Measurements from ENCODE around the gene HYAL2. TPM values are rescaled to one million over a fixed set of nuclear protein-coding genes. Genes with fewer than 3 reads are reported as not detected.
"Not testable (repeated sequence)": the region's sequence is repeated elsewhere in the genome, so short reads cannot be mapped to it uniquely, and the experiment has no call there.

HYAL2 gene
- polyA plus RNA-seq, 6 donors from 2014 or later, result 0.59 to 5.9 (median 3.4) TPM; not detected in 1

- H3K4me3 Mint-ChIP-seq, result peak overlapping the region; percentile 87 to 95 (median 88)
- H3K36me3 Mint-ChIP-seq, result no peaks in the 10 kb centered on the region
- peak overlapping the region; percentile 92 to 98 (median 96) for H3K27ac Mint-ChIP-seq
- peak; percentile 81 to 84 for ATAC-seq (ENCODE audit: low read depth in 2 of 2)
- H3K9me3 Mint-ChIP-seq, result no peaks in the 10 kb centered on the region
- no peaks in the 10 kb centered on the region for H3K27me3 Mint-ChIP-seq
- DNase-seq, result peak; percentile 86
- peaks cover 31 to 47% (median 45%) of the 10 kb centered on the region in 3 donors for H3K4me1 Mint-ChIP-seq
Measured at GRCh38 chr3:50321336-50322114, 1.0 kb downstream of the HYAL2 start.

GRCh38 chr3:50320853-50321335 lies 1.7 kb downstream of the HYAL2 start:
- Mint-ChIP-seq H3K4me1 (peaks cover 34 to 47% (median 40%) of the 10 kb centered on the region in 3 donors), H3K4me3 (peak overlapping the region; percentile 82 to 97 (median 94)), H3K9me3 (no peaks in the 10 kb centered on the region), H3K27ac (peak overlapping the region in 4 of 6 donors; percentile 88 to 94 (median 92)), H3K36me3 (no peaks in the 10 kb centered on the region), H3K27me3 (no peaks in the 10 kb centered on the region)
- ATAC-seq (ENCODE audit: low read depth in 2 of 2) (peak; percentile 63 to 66), DNase-seq (no peak)

- ATAC-seq (ENCODE audit: low read depth in 2 of 2), result no peak
- no peak for DNase-seq
- Mint-ChIP-seq H3K4me1 (peaks cover 33 to 45% (median 34%) of the 10 kb centered on the region in 3 donors), H3K36me3 (no peaks in the 10 kb centered on the region), H3K9me3 (no peaks in the 10 kb centered on the region), H3K4me3 (peak overlapping the region; percentile 82 to 97 (median 94)), H3K27me3 (no peaks in the 10 kb centered on the region), H3K27ac (peak overlapping the region in 3 of 6 donors; percentile 54 to 92 (median 70))
Measured at GRCh38 chr3:50319894-50320625, 2.5 kb downstream of the HYAL2 start.

GRCh38 chr3:50319181-50319893 lies 3.2 kb downstream of the HYAL2 start:
- ATAC-seq (ENCODE audit: low read depth in 2 of 2), result no peak
- no peaks in the 10 kb centered on the region for H3K27me3 Mint-ChIP-seq
- peak overlapping the region in 2 of 6 donors; percentile 54 to 81 for H3K27ac Mint-ChIP-seq
- H3K36me3 Mint-ChIP-seq, result no peaks in the 10 kb centered on the region
- peaks cover 26 to 38% (median 27%) of the 10 kb centered on the region in 3 donors for H3K4me1 Mint-ChIP-seq
- DNase-seq, result no peak
- H3K9me3 Mint-ChIP-seq, result no peaks in the 10 kb centered on the region
- H3K4me3 Mint-ChIP-seq, result peak overlapping the region in 7 of 8 donors; percentile 10 to 97 (median 55)

GRCh38 chr3:50318615-50319014 lies 3.9 kb downstream of the HYAL2 start:
- Mint-ChIP-seq H3K27ac (no peak overlapping the region), H3K4me1 (peaks cover 26 to 40% (median 27%) of the 10 kb centered on the region in 3 donors), H3K9me3 (no peaks in the 10 kb centered on the region), H3K36me3 (no peaks in the 10 kb centered on the region), H3K4me3 (peak overlapping the region in 7 of 8 donors; percentile 12 to 97 (median 52)), H3K27me3 (no peaks in the 10 kb centered on the region)
- DNase-seq (no peak), ATAC-seq (ENCODE audit: low read depth in 2 of 2) (no peak)

GRCh38 chr3:50318163-50318562 lies 4.4 kb downstream of the HYAL2 start:
- Mint-ChIP-seq H3K27ac (no peak overlapping the region), H3K36me3 (no peaks in the 10 kb centered on the region), H3K27me3 (no peaks in the 10 kb centered on the region), H3K4me1 (peaks cover 26 to 36% (median 26%) of the 10 kb centered on the region in 3 donors), H3K9me3 (no peaks in the 10 kb centered on the region), H3K4me3 (peak overlapping the region in 1 of 8 donors; percentile 97)
- DNase-seq (no peak), ATAC-seq (ENCODE audit: low read depth in 2 of 2) (no peak)

- H3K36me3 Mint-ChIP-seq, result no peaks in the 10 kb centered on the region
- H3K4me1 Mint-ChIP-seq, result peaks cover 17 to 34% (median 26%) of the 10 kb centered on the region in 3 donors
- ATAC-seq (ENCODE audit: low read depth in 2 of 2), result no peak
- H3K4me3 Mint-ChIP-seq, result peak overlapping the region in 1 of 8 donors; percentile 65
- H3K27ac Mint-ChIP-seq, result no peak overlapping the region
- H3K27me3 Mint-ChIP-seq, result no peaks in the 10 kb centered on the region
- no peak for DNase-seq
- no peaks in the 10 kb centered on the region for H3K9me3 Mint-ChIP-seq
Measured at GRCh38 chr3:50317300-50317699, 5.2 kb downstream of the HYAL2 start.

- Mint-ChIP-seq H3K36me3 (no peaks in the 10 kb centered on the region), H3K27me3 (no peaks in the 10 kb centered on the region), H3K4me1 (peaks cover 16 to 34% (median 26%) of the 10 kb centered on the region in 3 donors), H3K27ac (peak overlapping the region in 1 of 6 donors; percentile 51), H3K4me3 (peak overlapping the region in 1 of 8 donors; percentile 77), H3K9me3 (no peaks in the 10 kb centered on the region)
- ATAC-seq (ENCODE audit: low read depth in 2 of 2), result no peak
- no peak for DNase-seq
Measured at GRCh38 chr3:50316657-50317242, 5.8 kb downstream of the HYAL2 start.

- no peak overlapping the region for H3K27ac Mint-ChIP-seq
- peaks cover 10 to 22% (median 17%) of the 10 kb centered on the region in 3 donors for H3K4me1 Mint-ChIP-seq
- no peaks in the 10 kb centered on the region for H3K36me3 Mint-ChIP-seq
- H3K9me3 Mint-ChIP-seq, result peaks cover 0 to 3% (median 0%) of the 10 kb centered on the region in 7 donors
- no peak for DNase-seq
- peak overlapping the region in 1 of 8 donors; percentile 9 for H3K4me3 Mint-ChIP-seq
- ATAC-seq (ENCODE audit: low read depth in 2 of 2), result no peak
- H3K27me3 Mint-ChIP-seq, result no peaks in the 10 kb centered on the region
Measured at GRCh38 chr3:50314816-50315215, 7.7 kb downstream of the HYAL2 start.

- Mint-ChIP-seq H3K27ac (peak overlapping the region in 1 of 6 donors; percentile 53), H3K9me3 (peaks cover 0 to 4% (median 0%) of the 10 kb centered on the region in 7 donors), H3K27me3 (no peaks in the 10 kb centered on the region), H3K36me3 (no peaks in the 10 kb centered on the region), H3K4me1 (peaks cover 10 to 18% (median 15%) of the 10 kb centered on the region in 3 donors), H3K4me3 (no peak overlapping the region)
- ATAC-seq (ENCODE audit: low read depth in 2 of 2) (no peak), DNase-seq (no peak)
Measured at GRCh38 chr3:50314342-50314741, 8.2 kb downstream of the HYAL2 start.

GRCh38 chr3:50312041-50312440 lies 10.5 kb downstream of the HYAL2 start:
- DNase-seq; H3K27ac Mint-ChIP-seq; H3K4me3 Mint-ChIP-seq; H3K27me3 Mint-ChIP-seq; H3K36me3 Mint-ChIP-seq; H3K4me1 Mint-ChIP-seq; ATAC-seq (ENCODE audit: low read depth in 2 of 2); H3K9me3 Mint-ChIP-seq: not testable (repeated sequence)

GRCh38 chr3:50304601-50305000 lies 17.9 kb downstream of the HYAL2 start:
- no peak overlapping the region for H3K4me3 Mint-ChIP-seq
- H3K4me1 Mint-ChIP-seq, result peaks cover 7 to 10% (median 10%) of the 10 kb centered on the region in 3 donors
- peak overlapping the region in 1 of 6 donors; percentile 56 for H3K27ac Mint-ChIP-seq

More at GRCh38 chr3:50304601-50305000, 17.9 kb downstream of the HYAL2 start:
- DNase-seq (no peak), ATAC-seq (ENCODE audit: low read depth in 2 of 2) (no peak)
- H3K27me3 Mint-ChIP-seq, result no peaks in the 10 kb centered on the region
- H3K9me3 Mint-ChIP-seq, result peaks cover 0 to 4% (median 0%) of the 10 kb centered on the region in 7 donors
- H3K36me3 Mint-ChIP-seq, result no peaks in the 10 kb centered on the region
